ENCODE data around the gene NSA2.

Gene NSA2

GRCh38 chr5:74810915-74811314 is 43.9 kb downstream of the NSA2 start:
- DNase-seq (ENCODE audit: low read depth in 3 of 3, low spot score in 1 of 3) = no peak

- no peak for DNase-seq (ENCODE audit: low read depth in 3 of 3, low spot score in 1 of 3)
These were observed 49.8 kb downstream of the NSA2 start for GRCh38 chr5:74816875-74817274.

GRCh38 chr5:74822288-74822687 is 55.2 kb downstream of the NSA2 start:
- no peak for DNase-seq (ENCODE audit: low read depth in 3 of 3, low spot score in 1 of 3)

- DNase-seq (ENCODE audit: low read depth in 3 of 3, low spot score in 1 of 3) = no peak
These were observed 62.4 kb downstream of the NSA2 start for GRCh38 chr5:74829413-74829812.
